Putamen (tissue), 1 donor: ENCODE measurements around the gene DUSP28.

Experiments used
- DNase-seq: peaks from one replicate; pipeline ENCODE4 v3.0.0-alpha.2; 2016; ENCODE audit warnings: low spot score

The DUSP28 gene

GRCh38 chr2:240573071-240573515 lies 12.9 kb downstream of the DUSP28 start:
- DNase-seq = no peak

- no peak for DNase-seq
Observed at GRCh38 chr2:240573516-240574385, 13.6 kb downstream of the DUSP28 start.

DNA sequence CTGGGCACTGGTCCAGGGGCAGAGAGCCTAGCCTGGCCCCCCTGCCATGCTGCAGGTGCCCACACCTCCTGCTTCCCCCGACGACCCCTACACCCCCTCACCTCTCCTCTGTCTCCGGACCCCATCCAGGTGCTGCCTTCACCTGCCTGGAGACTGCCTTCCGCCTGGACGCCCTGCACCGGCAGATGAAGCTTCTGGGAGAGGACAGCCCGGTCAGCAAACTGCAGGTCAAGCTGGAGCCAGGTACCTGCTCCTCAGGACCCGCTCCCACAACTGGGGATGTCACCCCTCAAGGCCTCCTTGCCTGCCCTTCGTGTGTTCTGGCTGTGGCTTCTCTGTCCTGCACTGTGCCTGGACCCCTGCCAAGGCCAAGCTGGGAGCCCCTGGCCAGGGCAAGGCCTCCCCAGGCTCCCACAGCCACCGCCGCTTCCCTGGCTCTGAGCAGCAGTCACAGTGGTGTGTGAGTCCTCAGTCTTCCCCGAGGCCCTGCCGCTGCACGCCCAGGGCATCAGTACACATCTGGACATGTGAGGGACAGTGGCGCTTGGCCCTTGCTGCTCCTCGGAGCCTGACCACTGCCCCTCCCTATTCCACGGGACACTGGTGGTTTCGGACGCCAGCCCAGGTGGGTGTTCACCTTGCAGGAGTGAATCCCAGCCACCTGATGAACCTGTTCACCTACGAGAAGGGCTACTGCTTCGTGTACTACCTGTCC lies 14.4 kb downstream of the DUSP28 start:
- DNase-seq = no peak

- DNase-seq = no peak
Observed at GRCh38 chr2:240575101-240575965, 15.2 kb downstream of the DUSP28 start.

DNA sequence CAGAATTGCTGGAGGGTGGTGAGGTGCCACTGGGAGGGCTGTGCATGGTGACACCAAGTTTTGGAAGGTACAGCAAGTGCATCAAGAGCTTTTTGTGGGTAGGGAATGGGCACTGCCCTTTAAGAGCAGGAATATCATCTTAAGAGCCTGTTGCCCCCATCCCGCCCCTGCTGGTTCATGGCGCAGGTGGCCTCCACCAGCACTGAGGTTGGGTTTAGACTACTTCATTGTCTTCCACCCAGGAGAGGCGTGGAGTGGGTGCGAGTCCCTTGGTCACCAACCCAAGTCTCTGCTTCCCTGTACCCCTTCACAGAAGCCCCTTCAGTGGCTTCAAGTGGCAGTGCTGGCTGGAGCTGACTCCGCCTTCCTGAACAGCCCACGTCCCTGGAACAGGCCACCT lies 15.9 kb downstream of the DUSP28 start:
- DNase-seq = no peak

DNA sequence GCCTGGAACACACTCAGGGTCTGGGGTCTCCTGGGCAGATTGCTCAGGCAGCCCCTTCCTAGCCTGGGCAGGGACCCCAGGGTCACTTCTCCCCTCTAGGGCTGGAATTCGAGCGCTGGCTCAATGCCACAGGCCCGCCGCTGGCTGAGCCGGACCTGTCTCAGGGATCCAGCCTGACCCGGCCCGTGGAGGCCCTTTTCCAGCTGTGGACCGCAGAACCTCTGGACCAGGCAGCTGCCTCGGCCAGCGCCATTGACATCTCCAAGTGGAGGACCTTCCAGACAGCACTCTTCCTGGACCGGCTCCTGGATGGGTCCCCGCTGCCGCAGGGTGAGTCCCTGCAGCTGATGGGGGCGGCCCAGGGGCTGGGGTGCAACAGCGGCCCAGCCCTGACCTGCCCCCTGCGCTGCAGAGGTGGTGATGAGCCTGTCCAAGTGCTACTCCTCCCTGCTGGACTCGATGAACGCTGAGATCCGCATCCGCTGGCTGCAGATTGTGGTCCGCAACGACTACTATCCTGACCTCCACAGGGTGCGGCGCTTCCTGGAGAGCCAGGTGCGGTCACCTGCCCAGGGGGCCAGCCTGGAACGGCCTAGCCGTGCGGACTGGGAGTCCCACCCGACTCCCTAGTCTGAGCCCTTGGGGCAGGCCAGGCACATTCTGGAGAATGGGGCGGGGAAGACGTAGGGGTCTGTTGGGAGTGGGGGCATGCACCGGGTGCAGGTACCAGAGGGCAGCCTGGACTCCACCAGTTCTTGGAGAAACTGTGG lies 16.5 kb downstream of the DUSP28 start:
- no peak for DNase-seq

DNA sequence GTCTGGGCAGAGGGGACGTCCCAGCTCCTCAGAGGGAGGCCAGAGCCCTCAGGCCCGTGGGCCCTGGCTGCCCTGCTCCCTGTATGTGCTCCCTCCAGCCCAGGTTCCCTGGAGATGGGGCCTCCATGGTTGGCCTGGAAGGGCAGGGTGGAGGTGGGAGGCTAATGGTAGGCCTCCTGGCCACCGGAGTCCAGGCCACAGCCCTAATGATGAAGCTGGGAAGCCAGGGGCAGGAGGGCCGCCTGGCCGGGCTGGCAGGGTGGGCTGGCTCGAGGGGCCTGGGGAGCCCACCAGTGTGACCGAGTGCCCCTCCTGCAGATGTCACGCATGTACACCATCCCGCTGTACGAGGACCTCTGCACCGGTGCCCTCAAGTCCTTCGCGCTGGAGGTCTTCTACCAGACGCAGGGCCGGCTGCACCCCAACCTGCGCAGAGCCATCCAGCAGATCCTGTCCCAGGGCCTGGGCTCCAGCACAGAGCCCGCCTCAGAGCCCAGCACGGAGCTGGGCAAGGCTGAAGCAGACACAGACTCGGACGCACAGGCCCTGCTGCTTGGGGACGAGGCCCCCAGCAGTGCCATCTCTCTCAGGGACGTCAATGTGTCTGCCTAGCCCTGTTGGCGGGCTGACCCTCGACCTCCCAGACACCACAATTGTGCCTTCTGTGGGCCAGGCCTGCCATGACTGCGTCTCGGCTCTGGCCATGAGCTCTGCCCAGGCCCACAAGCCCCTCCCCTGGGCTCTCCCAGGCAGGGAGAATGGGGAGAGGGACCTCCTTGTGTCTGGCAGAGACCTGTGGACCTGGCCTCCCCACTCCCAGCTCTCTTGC lies 17.3 kb downstream of the DUSP28 start:
- DNase-seq = no peak

DNA sequence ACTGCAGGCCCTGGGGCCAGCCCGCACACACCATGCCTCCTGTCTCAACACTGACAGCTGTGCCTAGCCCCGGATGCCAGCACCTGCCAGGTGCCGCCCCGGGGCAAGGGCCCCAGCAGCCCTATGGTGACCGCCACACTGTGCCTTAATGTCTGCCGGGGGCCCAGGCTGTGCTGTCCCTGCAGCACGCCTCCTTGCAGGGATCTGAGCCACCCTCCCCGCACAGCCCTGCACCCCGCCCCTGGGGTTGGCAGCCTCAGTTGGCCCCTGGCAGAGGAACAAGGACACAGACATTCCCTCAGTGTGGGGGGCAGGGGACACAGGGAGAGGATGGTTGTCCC lies 17.9 kb downstream of the DUSP28 start:
- DNase-seq = no peak

DNA sequence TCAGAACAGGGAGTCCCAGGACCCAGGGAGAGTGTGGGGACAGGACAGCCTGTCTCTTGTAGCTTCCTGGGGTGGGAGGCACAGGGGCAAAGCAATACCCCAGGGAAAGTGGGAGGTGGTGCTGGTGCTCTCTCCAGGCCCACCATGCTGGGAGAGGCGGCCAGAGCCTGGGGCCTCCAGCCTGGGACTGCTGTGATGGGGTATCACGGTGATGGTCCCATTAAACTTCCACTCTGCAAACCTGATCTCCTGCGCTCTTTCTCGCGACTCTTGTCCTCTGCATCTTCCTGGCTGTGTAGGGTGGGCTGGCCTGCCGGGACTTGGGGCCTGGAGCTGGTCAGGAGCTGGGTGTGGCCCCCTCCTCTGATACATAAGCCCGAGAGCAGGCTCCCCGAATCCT lies 18.3 kb downstream of the DUSP28 start:
- no peak for DNase-seq

DNA sequence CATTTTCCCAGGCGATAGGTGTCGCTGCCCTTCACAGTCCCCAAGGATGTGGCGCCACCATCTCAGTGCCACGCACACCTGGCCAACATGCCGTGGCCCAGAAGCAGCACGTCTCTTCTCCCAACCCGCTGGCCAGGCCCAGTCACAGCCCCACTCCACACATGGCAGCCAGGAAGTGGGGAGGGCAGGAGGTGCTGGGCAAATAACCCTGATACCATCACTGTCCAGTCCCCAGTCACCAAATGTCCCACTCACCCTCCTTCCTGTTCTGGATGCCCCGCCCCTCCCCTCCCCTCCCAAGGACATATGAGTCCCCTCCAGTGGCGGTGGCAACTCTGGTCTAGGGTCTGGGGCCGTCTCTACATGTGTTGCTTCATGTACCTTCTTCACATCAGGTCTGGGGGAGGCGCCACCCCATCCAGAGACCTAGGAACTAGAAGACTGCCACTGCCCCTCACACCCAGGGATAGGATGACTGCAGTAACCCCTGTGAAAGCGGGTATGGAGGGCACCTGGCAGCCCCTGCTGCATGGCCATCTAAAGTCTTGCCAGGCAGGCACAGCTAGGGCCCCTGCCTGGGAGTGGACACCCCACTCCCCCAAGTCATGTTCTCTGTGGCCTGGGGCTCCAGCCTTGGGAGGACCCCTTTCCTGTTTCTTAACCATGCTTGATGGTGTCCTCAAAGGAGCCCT lies 19.1 kb downstream of the DUSP28 start:
- no peak for DNase-seq

- DNase-seq = no peak
Observed at GRCh38 chr2:240579771-240580614, 19.8 kb downstream of the DUSP28 start.

DNA sequence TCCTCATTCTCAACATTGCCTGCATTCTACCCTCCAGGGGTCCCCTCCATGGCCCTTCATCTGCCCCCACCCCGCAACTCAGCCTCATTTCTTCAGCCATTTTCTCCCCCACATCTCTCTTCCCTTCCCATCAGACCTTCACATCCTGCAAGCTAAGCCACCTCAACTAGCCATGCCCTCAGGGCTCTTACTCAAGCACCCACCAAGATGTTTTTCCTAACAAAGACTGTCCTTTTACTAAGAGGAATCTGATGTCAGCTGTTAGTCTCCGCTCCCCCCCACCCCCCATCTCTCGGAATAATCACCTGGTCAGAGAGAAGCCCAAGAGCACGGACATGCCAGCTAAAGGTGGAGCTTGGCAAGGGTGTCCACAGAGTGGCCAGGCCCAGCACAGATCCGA lies 21.7 kb downstream of the DUSP28 start:
- DNase-seq = no peak

DNA sequence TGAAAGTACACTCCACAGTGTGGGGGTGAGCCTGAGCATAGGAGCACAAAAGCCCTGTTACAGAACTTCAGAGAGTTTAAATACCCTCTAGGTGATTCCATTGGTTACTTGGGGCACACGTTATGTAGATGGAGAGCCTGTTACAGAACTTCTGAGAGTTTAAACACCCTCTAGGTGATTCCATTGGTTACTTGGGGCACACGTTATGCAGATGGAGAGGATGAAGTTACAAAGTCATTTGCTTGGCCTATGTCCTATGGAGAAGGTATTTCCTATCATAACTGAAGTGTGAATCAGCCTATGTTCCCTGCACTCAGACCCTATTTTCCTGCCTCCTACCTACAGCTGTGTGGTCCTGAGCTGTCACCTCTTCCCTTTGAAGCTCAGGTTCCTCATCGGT lies 22.6 kb downstream of the DUSP28 start:
- no peak for DNase-seq

GRCh38 chr2:240583774-240584173 lies 23.6 kb downstream of the DUSP28 start:
- DNase-seq = no peak

DNA sequence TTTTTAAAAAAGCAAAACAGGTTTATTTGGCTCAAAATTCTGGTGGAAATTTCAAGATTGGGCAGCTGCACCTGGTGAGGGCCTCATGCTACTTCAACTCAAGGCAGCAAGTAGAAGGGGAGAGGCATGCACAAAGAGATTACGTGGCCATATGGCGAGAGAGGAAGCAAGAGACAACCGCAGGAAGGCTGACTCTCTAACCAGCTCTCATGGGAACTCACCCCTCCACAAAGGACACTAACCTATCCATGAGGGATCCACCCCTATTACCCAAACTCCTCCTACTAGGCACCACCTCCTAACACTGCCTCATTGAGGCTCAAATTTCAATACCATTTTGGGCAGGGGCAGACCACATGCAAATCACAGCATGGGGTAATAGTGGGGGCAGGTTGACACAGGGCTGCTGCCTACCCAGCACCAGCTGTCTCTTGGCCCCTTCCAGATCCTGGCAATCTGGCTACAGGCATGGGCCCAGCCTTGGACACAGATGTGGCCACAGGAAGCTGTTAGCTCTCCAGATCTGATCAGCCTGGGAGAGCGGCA lies 24.4 kb downstream of the DUSP28 start:
- no peak for DNase-seq

- no peak for DNase-seq
Observed at GRCh38 chr2:240585101-240585500, 24.9 kb downstream of the DUSP28 start.

DNA sequence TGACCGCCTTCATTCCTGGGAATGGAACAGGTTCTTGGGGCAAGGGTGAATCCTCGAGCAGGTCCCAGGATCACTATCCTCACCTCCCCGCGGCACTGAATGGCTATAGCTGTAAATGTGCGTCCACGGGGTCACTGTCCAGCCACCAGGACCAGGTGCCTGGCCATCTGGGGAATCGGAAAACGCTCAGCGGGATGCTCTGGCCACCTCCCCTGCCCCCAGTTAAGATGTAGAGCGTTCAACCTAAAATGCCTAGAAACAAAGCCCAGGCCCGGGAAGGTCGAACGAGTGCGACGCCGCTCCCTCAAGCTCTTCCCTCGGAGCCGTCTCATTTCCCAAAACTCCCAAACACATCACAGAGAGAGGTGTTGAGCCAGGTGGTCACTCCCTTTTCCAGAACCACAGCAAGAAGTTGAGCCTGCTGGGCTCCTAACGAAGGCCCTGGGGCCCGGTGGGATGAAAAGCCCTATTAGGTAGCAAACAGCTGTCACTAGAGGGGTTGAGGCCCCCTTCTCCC lies 25.6 kb downstream of the DUSP28 start:
- no peak for DNase-seq

DNA sequence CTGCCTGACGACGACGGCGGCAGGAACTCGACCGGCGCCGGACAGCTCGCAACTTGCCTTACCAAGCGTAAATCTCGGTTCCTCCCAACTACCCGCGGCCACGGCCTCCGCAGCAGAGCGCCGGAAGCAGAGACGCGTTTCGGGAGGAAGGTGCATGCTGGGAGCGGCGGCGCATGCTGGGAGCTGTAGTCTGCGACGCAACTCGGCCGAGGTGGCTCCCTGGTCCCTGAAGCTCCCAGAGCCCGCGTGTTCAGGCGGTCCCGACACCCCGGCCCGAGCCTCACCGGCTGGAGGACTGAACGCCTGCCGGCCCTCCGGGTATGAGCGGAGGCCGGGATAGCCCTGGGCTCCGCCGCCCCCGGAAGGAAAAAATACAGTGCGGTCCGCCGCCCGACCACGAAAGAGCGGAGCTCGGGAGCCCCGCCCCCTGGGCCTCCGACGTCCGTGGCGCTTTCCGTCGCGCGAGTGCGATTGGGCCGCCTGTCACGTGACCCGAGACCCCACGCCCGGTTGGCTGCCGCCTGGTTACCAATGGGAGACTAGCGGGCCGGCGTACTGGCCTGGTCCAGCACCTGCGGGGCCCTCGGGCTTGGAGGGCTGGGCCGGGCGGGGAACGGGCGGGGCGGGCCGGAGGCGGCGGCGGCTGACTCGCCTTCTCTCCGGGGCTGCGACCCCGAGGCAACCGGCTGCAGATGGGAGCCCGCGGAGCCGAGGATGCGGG lies 26.2 kb downstream of the DUSP28 start, which contains the start of gene CAPN10:
Gene CAPN10, plus strand, starts transcription at position 537 of the 721 bp plus-strand sequence. Its CDS starts 178 bp downstream, at position 715.
- peak; percentile 97 for DNase-seq
